SK-N-SH treated with all-trans-retinoic acid at 6 μM for 48 hours (cell line): ENCODE results near the gene MAP4K4.

Experiments
- ATAC-seq: fragments of 200-7000 bp; cut with Tn5 transposase; 3 replicates; pipeline ENCODE4 v1.9.1; 2020; ENCODE audit warnings: mild to moderate bottlenecking, moderate library complexity
- ARNTL ChIP-seq: fragments of 450-650 bp; formaldehyde crosslinking; IDR thresholded peaks from 2 replicates; pipeline ENCODE4 v1.5.0; 2020; ENCODE audit warnings: low read depth, mild to moderate bottlenecking, moderate library complexity, borderline replicate concordance
- CSDC2 ChIP-seq: fragments of 250-450 bp; sonication (Bioruptor Pico); IDR thresholded peaks from 2 replicates; pipeline ENCODE4 v1.5.0; 2020; ENCODE audit warnings: mild to moderate bottlenecking, moderate library complexity
- ESRRG ChIP-seq: fragments of 250-450 bp; sonication (Bioruptor Pico); IDR thresholded peaks from 2 replicates; pipeline ENCODE4 v1.6.1; 2021; ENCODE audit warnings: mild to moderate bottlenecking
- GLIS3 ChIP-seq: fragments of 250-450 bp; sonication (Bioruptor Pico); IDR thresholded peaks from 2 replicates; pipeline ENCODE4 v1.5.0; 2020; ENCODE audit warnings: mild to moderate bottlenecking, moderate library complexity
- ISL1 ChIP-seq: fragments of 250-450 bp; sonication (Bioruptor Pico); IDR thresholded peaks from 2 replicates; pipeline ENCODE4 v2.1.2; 2022; ENCODE audit warnings: mild to moderate bottlenecking, moderate library complexity
- PPARA ChIP-seq: fragments of 250-450 bp; sonication (Bioruptor Pico); IDR thresholded peaks from 2 replicates; pipeline ENCODE4 v1.5.0; 2020; ENCODE audit warnings: mild to moderate bottlenecking, borderline replicate concordance
- RARB ChIP-seq: fragments of 250-450 bp; sonication (Bioruptor Pico); IDR thresholded peaks from 2 replicates; pipeline ENCODE4 v1.8.0; 2021; ENCODE audit warnings: mild to moderate bottlenecking, moderate library complexity
- TCF4 ChIP-seq: fragments of 250-450 bp; sonication (Bioruptor Pico); IDR thresholded peaks from 2 replicates; pipeline ENCODE4 v1.8.0; 2021; ENCODE audit warnings: mild to moderate bottlenecking, moderate library complexity, borderline replicate concordance
- TOX ChIP-seq: fragments of 250-450 bp; sonication (Bioruptor Pico); IDR thresholded peaks from 2 replicates; pipeline ENCODE4 v1.8.0; 2021; ENCODE audit warnings: mild to moderate bottlenecking, moderate library complexity, borderline replicate concordance
- ZC3H10 ChIP-seq: fragments of 250-450 bp; sonication (Bioruptor Pico); IDR thresholded peaks from 2 replicates; pipeline ENCODE4 v1.5.1; 2021; ENCODE audit warnings: mild to moderate bottlenecking, moderate library complexity
- ZFP3 ChIP-seq: fragments of 250-450 bp; sonication (Bioruptor Pico); IDR thresholded peaks from 2 replicates; pipeline ENCODE4 v1.5.0; 2020; ENCODE audit warnings: mild to moderate bottlenecking, moderate library complexity
- ZFP30 ChIP-seq: fragments of 450-650 bp; formaldehyde crosslinking; IDR thresholded peaks from 2 replicates; pipeline ENCODE4 v1.5.0; 2022; ENCODE audit warnings: mild to moderate bottlenecking, moderate library complexity
- ZNF565 ChIP-seq: fragments of 450-650 bp; formaldehyde crosslinking; conservative IDR thresholded peaks from 2 replicates; pipeline ENCODE4 v1.5.0; 2020; ENCODE audit warnings: low read depth, mild to moderate bottlenecking, moderate library complexity
- ZNF8 ChIP-seq: fragments of 450-650 bp; formaldehyde crosslinking; IDR thresholded peaks from 2 replicates; pipeline ENCODE4 v1.5.0; 2020; ENCODE audit warnings: mild to moderate bottlenecking, moderate library complexity
- TF ChIP-seq, protein P1 (sequence below): fragments of 250-450 bp; sonication (Bioruptor Pico); IDR thresholded peaks from 2 replicates; pipeline ENCODE4 v1.5.1; 2021; ENCODE audit warnings: mild to moderate bottlenecking, moderate library complexity
- TF ChIP-seq, protein P2 (sequence below): fragments of 250-450 bp; sonication (Bioruptor Pico); IDR thresholded peaks from 2 replicates; pipeline ENCODE4 v1.8.0; 2020; ENCODE audit warnings: mild to moderate bottlenecking, moderate library complexity, borderline replicate concordance
- TF ChIP-seq, protein P3 (sequence below): fragments of 250-450 bp; sonication (Bioruptor Pico); IDR thresholded peaks from 2 replicates; pipeline ENCODE4 v1.5.0; 2020; ENCODE audit warnings: mild to moderate bottlenecking, moderate library complexity
- TF ChIP-seq, protein P4 (sequence below): fragments of 250-450 bp; sonication (Bioruptor Pico); IDR thresholded peaks from 2 replicates; pipeline ENCODE4 v1.5.1; 2020; ENCODE audit warnings: low read depth, mild to moderate bottlenecking, moderate library complexity
- TF ChIP-seq, protein P5 (sequence below): fragments of 250-450 bp; sonication (Bioruptor Pico); IDR thresholded peaks from 2 replicates; pipeline ENCODE4 v1.8.0; 2021; ENCODE audit warnings: low read depth, mild to moderate bottlenecking, moderate library complexity, borderline replicate concordance

The MAP4K4 gene

DNA sequence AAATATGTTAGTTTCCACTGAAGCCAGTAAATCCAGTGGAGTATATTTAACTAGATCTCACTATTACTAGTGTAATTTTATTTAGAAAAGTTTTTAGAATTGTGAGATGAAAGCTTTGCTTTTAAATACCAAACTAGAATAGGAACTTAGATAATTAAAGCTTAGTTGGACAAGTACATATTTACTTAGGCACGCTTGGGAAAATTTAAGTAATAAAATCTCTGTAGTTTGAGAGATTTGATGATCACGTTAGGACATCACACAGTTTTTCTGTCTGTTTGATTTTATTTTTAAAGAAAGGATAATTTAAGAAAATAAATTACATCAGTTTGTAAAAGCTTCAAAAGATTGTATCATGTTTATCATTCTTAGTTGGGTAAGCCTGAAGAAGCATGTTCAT, 153.5 kb downstream of the MAP4K4 start:
- no peak for TF ChIP-seq GLIS3
- TF ChIP-seq TCF4 (CRISPR knock-in tag), result no peak
- no peak for TF ChIP-seq ARNTL (CRISPR knock-in tag)
- TF ChIP-seq CSDC2, result no peak
- TF ChIP-seq, protein P1, sequence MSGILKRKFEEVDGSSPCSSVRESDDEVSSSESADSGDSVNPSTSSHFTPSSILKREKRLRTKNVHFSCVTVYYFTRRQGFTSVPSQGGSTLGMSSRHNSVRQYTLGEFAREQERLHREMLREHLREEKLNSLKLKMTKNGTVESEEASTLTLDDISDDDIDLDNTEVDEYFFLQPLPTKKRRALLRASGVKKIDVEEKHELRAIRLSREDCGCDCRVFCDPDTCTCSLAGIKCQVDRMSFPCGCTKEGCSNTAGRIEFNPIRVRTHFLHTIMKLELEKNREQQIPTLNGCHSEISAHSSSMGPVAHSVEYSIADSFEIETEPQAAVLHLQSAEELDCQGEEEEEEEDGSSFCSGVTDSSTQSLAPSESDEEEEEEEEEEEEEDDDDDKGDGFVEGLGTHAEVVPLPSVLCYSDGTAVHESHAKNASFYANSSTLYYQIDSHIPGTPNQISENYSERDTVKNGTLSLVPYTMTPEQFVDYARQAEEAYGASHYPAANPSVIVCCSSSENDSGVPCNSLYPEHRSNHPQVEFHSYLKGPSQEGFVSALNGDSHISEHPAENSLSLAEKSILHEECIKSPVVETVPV (CRISPR knock-in tag), result no peak
- TF ChIP-seq ZC3H10 (CRISPR knock-in tag), result no peak
- TF ChIP-seq ZNF565 (CRISPR knock-in tag), result no peak
- TF ChIP-seq TOX, result no peak
- TF ChIP-seq, protein P2, sequence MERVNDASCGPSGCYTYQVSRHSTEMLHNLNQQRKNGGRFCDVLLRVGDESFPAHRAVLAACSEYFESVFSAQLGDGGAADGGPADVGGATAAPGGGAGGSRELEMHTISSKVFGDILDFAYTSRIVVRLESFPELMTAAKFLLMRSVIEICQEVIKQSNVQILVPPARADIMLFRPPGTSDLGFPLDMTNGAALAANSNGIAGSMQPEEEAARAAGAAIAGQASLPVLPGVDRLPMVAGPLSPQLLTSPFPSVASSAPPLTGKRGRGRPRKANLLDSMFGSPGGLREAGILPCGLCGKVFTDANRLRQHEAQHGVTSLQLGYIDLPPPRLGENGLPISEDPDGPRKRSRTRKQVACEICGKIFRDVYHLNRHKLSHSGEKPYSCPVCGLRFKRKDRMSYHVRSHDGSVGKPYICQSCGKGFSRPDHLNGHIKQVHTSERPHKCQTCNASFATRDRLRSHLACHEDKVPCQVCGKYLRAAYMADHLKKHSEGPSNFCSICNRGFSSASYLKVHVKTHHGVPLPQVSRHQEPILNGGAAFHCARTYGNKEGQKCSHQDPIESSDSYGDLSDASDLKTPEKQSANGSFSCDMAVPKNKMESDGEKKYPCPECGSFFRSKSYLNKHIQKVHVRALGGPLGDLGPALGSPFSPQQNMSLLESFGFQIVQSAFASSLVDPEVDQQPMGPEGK (CRISPR knock-in tag), result no peak
- no peak for TF ChIP-seq ZFP3
- TF ChIP-seq, protein P3, sequence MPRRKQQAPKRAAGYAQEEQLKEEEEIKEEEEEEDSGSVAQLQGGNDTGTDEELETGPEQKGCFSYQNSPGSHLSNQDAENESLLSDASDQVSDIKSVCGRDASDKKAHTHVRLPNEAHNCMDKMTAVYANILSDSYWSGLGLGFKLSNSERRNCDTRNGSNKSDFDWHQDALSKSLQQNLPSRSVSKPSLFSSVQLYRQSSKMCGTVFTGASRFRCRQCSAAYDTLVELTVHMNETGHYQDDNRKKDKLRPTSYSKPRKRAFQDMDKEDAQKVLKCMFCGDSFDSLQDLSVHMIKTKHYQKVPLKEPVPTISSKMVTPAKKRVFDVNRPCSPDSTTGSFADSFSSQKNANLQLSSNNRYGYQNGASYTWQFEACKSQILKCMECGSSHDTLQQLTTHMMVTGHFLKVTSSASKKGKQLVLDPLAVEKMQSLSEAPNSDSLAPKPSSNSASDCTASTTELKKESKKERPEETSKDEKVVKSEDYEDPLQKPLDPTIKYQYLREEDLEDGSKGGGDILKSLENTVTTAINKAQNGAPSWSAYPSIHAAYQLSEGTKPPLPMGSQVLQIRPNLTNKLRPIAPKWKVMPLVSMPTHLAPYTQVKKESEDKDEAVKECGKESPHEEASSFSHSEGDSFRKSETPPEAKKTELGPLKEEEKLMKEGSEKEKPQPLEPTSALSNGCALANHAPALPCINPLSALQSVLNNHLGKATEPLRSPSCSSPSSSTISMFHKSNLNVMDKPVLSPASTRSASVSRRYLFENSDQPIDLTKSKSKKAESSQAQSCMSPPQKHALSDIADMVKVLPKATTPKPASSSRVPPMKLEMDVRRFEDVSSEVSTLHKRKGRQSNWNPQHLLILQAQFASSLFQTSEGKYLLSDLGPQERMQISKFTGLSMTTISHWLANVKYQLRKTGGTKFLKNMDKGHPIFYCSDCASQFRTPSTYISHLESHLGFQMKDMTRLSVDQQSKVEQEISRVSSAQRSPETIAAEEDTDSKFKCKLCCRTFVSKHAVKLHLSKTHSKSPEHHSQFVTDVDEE (CRISPR knock-in tag), result no peak
- no peak for TF ChIP-seq ZFP30 (CRISPR knock-in tag)
- no peak for TF ChIP-seq ISL1 (CRISPR knock-in tag)
- no peak for TF ChIP-seq RARB (CRISPR knock-in tag)
- TF ChIP-seq PPARA (CRISPR knock-in tag), result no peak
- TF ChIP-seq, all 23 proteins: peak for 0
- no peak for ATAC-seq

DNA sequence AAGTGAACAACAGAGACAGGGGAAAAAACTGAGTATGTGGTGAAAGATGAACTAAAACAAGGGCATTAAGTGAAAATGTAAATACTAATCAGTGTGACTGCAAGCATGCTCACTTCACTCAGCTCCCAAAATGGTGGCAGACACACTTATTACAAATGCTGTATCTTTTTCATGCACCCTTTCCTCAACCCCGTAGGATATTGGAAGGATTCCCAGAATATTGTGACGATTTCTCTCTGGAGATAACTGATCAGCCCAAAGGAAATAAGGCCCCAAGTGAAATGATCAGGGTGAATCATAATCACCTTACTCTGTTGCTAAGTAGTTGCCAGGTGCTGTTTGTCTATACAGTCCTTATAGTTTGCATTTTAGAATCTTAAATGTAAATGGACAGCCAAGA, 155.3 kb downstream of the MAP4K4 start:
- TF ChIP-seq GLIS3, result no peak
- TF ChIP-seq TOX, result no peak
- no peak for TF ChIP-seq ZFP30 (CRISPR knock-in tag)
- TF ChIP-seq, protein P4, sequence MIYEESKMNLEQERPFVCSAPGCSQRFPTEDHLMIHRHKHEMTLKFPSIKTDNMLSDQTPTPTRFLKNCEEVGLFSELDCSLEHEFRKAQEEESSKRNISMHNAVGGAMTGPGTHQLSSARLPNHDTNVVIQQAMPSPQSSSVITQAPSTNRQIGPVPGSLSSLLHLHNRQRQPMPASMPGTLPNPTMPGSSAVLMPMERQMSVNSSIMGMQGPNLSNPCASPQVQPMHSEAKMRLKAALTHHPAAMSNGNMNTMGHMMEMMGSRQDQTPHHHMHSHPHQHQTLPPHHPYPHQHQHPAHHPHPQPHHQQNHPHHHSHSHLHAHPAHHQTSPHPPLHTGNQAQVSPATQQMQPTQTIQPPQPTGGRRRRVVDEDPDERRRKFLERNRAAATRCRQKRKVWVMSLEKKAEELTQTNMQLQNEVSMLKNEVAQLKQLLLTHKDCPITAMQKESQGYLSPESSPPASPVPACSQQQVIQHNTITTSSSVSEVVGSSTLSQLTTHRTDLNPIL (CRISPR knock-in tag), result no peak
- TF ChIP-seq, all 23 proteins: peak for 0
- ATAC-seq, result no peak

DNA sequence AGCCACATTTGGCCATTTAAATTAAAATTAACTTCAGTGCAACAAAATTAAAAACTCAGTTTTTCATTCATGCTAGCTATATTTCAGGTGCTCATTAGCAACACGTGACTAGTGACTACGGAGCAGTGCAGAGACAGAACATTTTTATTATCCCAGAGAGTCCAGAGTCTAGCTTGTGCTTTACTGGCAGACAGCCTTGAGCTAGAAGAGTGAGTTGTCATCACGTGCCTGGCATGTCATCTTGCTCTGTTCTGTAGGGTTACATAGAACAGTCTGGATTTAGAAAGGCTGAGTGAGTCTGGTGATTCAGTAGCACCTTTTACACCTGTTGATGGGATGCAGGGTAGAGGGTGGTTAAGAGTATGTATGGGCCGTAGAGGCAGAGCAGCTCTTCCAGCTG, 157.4 kb downstream of the MAP4K4 start:
- TF ChIP-seq ZC3H10 (CRISPR knock-in tag) (no peak), ARNTL (CRISPR knock-in tag) (no peak), ZFP30 (CRISPR knock-in tag) (no peak), ESRRG (CRISPR knock-in tag) (no peak), ISL1 (CRISPR knock-in tag) (no peak), GLIS3 (no peak), TCF4 (CRISPR knock-in tag) (no peak), RARB (CRISPR knock-in tag) (no peak), CSDC2 (no peak), ZNF8 (CRISPR knock-in tag) (no peak)
- TF ChIP-seq, protein P1 (CRISPR knock-in tag), result no peak
- TF ChIP-seq, protein P3 (CRISPR knock-in tag), result no peak
- TF ChIP-seq, protein P2 (CRISPR knock-in tag), result no peak
- TF ChIP-seq, protein P5, sequence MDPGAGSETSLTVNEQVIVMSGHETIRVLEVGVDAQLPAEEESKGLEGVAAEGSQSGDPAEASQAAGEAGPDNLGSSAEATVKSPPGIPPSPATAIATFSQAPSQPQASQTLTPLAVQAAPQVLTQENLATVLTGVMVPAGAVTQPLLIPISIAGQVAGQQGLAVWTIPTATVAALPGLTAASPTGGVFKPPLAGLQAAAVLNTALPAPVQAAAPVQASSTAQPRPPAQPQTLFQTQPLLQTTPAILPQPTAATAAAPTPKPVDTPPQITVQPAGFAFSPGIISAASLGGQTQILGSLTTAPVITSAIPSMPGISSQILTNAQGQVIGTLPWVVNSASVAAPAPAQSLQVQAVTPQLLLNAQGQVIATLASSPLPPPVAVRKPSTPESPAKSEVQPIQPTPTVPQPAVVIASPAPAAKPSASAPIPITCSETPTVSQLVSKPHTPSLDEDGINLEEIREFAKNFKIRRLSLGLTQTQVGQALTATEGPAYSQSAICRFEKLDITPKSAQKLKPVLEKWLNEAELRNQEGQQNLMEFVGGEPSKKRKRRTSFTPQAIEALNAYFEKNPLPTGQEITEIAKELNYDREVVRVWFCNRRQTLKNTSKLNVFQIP, result no peak
- no peak for ATAC-seq
